Retinal pigment epithelial cell (primary cell): Measurements from ENCODE around the gene BABAM1.
A peak's percentile ranks its signal among the peaks of the same experiment; 100 is the strongest.

ENCODE experiments used
- DNase-seq: peaks from one replicate; pipeline ENCODE4 v3.0.0-alpha.2; 2010; ENCODE audit warnings: low read depth
- H3K4me3 ChIP-seq: 2 replicates; pipeline ENCODE4 v1.5.1; 2011; ENCODE audit warnings: mild to moderate bottlenecking, low read length, control low read depth, moderate library complexity
- CTCF ChIP-seq: conservative IDR thresholded peaks from 2 replicates; pipeline ENCODE4 v1.5.1; 2011; ENCODE audit warnings: low read depth, low read length, control low read depth, inconsistent platforms

BABAM1 gene

GRCh38 chr19:17254636-17255035 is 12.6 kb upstream of the BABAM1 start:
- H3K4me3 ChIP-seq: no peak overlapping the region
- no peak for TF ChIP-seq CTCF
- DNase-seq: no peak

GRCh38 chr19:17255150-17255621 is 12.1 kb upstream of the BABAM1 start:
- no peak for DNase-seq
- H3K4me3 ChIP-seq: no peak overlapping the region
- TF ChIP-seq CTCF: no peak

GRCh38 chr19:17256130-17256529 is 11.1 kb upstream of the BABAM1 start:
- no peak for TF ChIP-seq CTCF
- no peak overlapping the region for H3K4me3 ChIP-seq
- DNase-seq: no peak

GRCh38 chr19:17259118-17259780 is 8.0 kb upstream of the BABAM1 start:
- DNase-seq: no peak
- TF ChIP-seq CTCF: no peak
- no peak overlapping the region for H3K4me3 ChIP-seq

- no peak for TF ChIP-seq CTCF
- no peak for DNase-seq
- no peak overlapping the region for H3K4me3 ChIP-seq
Observed at GRCh38 chr19:17259934-17260333, 7.3 kb upstream of the BABAM1 start.

GRCh38 chr19:17260842-17261325 is 6.4 kb upstream of the BABAM1 start:
- H3K4me3 ChIP-seq: no peak overlapping the region
- peak; percentile 84 for TF ChIP-seq CTCF
- DNase-seq: no peak

- DNase-seq: no peak
- H3K4me3 ChIP-seq: no peak overlapping the region
- TF ChIP-seq CTCF: no peak
Observed at GRCh38 chr19:17262557-17262956, 4.7 kb upstream of the BABAM1 start.
